Adipose tissue (tissue), 3 donors: ENCODE measurements around the gene PRUNE2. TPM values are rescaled to one million over a fixed set of nuclear protein-coding genes. Genes with fewer than 3 reads are reported as not detected.
"Not testable (repeated sequence)": the region's sequence is repeated elsewhere in the genome, so short reads cannot be mapped to it uniquely, and the experiment has no call there.

Experiments
- H3K27ac ChIP-seq: one replicate; pipeline ENCODE4 v1.5.1; 2013; ENCODE audit warnings: low read depth, low read length
- WGBS, 3 donors: extraction: QIAGEN DNeasy Blood & Tissue Kit; methylation state at CpG; one replicate each; pipeline ENCODE4 v1.1.7; 2013; 5-methylcytosine and 5-hydroxymethylcytosine counted together
- polyA plus RNA-seq, 3 donors: library from polyadenylated mRNA; stranded (reverse); fragments of 200-250 nt; gene quantifications; one replicate each; pipeline ENCODE4 v1.2.3, GENCODE V29; 2013
- donor health status: healthy with polysubstance abuse.
- donor health status: Bipolar disorder and iron deficiency.
- donor health status: healthy.

The PRUNE2 gene
- polyA plus RNA-seq, 3 donors, result 1.4 to 6.6 (median 3.5) TPM

DNA sequence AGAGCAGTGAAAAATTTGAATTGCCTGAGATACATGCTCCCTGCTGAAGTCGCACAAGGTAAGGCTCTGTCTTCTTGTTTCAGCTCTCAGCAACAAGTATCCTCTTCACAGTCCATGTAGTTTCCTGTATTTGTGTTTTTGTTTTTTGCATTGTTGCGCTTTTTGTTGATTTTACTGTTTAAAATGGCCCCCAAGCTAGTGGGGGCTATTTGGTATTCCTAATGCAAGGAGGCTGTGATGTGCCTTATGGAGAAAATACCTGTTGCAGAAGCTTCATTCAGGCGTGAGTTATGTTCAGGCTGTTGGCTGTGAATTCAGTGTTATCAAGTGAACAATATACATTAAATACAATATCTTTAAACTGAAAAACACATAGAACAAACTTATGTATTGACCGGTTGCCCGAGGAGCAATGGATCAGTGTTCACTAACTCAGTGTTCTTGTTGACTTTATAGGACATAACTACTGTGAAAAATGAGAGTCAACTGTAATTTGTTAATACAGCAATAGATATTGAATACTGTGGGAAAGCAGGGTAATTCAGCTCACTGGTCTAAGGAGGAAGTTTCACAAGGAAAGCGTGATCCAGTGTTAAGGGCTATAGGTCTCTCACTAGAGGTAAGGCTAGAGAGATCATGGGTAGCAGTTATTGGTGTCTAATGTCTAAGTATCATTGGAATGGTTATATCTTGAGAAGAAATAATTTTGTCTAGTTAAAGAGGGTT lies 296.5 kb downstream of the PRUNE2 start:
- WGBS, 3 donors, result 86 to 93% (median 89%) methylated on average over 6 of the region's 6 CpGs
- H3K27ac ChIP-seq, result no peak overlapping the region

DNA sequence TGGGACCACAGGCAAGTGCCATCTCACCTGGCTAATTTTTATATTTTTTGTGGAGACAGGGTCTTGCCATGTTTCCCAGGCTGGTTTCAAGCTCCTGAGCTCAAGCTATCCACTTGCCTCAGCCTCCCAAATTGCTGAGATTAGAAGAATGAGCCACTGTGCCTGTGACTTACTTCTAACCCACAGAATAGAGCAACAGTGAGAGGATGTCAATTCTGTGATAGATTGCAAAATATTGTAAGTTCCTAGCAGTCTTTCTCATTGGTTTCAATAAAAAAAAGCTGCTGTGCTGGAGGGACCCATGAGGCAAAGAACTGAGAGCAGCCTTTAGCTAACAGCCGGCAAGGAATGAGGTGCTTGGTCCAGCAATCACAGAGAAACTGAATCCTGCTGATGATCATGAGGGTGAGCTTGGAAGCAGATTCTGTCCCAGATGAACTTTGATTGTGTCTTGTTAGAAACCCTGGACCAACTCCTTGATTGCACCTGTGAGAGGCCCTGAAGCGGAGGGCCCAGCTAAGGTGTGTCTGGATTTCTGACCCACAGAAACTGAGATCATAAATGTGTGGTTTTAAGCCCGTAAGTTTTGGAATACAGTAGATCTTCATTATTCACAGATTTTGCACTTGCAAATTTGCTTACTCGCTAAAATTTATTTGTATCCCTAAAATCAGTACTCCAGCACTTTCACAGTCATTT lies 297.2 kb downstream of the PRUNE2 start:
- no peak overlapping the region for H3K27ac ChIP-seq
- WGBS, 3 donors, result 94 to 98% (median 95%) methylated on average over 4 of the region's 4 CpGs

DNA sequence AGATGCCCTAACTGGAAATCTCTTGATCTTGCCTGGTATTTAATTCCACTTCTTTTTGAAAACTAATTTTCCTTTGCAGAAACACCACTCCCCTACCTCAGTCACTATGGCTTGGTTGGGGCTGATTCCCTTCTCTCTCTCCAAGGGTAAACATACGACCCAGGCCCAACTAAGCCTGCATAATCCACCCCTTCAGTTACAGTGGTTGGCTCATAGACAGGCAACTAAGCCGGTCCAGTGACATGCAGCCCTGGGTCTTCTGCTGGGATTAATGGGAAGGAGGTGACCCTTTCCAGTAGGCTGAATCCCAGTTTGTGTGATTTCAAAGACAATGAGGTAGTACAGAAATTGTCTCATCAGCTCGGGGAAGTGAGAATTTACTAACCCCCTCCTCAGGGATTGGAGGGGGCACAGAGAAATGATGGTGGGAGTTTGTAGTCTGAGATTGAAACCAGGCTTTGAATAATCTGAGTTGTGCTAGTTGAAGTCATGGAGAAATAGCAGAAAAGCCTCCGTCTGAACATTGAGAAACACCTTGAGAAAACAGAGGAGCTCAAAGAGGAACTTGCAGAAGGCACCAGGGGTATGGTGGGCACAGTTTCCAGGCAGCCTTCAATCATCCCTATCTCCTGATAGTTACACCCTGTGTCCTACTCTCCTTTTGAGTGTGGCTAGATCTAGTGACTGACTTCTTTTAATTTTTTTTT lies 298.0 kb downstream of the PRUNE2 start:
- 79 to 88% (median 86%) methylated on average over 4 of the region's 4 CpGs for WGBS, 3 donors
- no peak overlapping the region for H3K27ac ChIP-seq

DNA sequence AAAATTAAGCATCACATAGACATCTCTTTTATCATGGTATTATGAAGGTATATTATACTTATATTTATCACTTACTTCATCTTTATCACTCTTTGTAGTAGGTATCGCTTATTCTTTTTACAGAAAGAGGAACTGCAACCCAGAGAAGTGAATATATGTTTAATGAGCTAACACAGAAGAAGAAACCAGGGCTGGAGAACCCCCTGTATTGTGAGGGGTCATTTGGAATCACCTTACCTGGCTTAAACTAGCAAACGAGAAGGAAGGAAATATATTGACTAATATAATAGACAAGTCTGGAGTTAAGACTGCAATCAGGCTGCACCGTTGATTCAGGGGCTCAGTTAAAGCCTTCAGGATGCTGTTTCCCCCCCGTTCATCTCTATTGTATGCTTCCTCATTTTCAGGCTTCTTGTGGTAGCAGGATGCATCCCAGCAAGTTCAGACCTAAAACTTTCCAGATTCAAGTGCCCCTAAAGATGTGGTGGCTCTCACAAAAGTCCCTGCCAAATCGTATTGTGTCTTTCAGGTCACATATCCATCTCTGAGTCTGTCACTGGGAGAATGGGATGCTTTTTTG lies 300.5 kb downstream of the PRUNE2 start:
- no peak overlapping the region for H3K27ac ChIP-seq
- 54 to 86% (median 60%) methylated on average over 5 of the region's 5 CpGs for WGBS, 3 donors

DNA sequence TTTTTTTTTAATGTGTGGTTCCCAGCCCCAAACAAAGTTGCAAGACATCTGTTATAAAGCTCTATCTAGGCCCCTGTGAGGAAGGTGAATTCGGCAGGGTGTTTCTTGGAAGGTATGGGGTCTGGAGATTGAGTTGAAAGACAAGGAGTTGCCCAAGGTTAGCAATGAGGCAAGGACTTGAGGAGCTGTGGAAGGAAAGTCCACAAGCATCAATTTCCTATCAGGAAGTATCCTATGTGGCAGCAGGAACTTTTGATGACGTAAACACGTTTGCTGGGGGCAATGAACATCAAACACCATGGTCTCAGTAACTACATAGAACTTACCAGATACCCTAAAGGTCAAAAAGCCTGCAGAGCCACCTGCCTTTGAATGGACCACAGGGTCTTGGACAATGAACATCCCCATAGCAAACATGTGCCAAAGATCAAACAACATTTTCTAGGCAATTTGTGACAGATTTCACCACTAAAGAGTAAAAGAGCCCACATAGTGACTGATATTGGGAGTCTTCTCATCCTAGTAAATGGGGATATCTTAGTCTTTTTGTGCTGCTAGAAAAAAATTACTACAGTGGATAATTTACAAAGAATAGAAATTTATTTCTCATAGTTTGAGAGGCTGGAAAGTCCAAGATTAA lies 301.9 kb downstream of the PRUNE2 start:
- WGBS, 3 donors, result 60 to 89% (median 65%) methylated on average over 3 of the region's 3 CpGs

DNA sequence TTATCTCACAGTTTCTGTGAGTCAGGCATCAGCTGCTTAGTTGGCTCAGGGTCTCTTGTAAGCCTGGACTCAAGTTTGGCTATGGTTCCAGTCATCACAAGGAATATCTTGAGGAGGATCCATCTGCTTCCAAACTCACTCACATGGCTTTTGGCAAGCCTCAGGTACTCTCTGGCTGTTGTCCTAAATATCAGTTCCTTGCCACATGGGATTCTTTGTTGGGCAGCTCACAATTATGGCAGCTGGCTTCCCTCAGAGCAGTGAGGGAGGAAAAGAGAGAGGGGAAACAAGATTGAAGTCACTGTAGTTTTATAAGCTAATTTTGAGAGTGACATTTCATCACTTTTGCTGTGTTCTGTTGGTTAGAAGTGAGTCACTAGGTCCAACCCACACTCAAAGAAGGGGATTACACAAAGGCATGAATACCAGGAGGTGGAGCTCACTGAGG lies 302.4 kb downstream of the PRUNE2 start:
- no peak overlapping the region for H3K27ac ChIP-seq

More for the DNA sequence above, 301.9 kb downstream of the PRUNE2 start:
- no peak overlapping the region for H3K27ac ChIP-seq

DNA sequence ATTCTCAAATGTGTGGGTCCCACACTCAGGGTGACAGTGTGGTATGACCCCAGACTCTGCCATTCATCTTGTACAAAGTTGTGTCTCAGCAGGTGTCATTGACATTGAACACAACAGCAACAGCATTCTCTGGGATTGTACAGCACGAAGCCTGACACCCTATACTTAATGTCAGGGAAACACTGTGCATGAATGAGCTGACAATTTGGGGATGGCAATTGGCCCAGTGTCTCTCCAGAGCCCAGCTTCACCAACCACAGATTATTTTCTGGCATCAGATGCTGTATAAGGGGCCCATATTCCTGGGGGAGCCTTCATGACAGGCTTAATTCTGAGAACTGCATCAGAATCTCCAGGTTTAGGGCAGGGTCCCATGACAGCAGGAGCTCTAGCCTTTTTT lies 303.7 kb downstream of the PRUNE2 start:
- no peak overlapping the region for H3K27ac ChIP-seq
- 84 to 95% (median 89%) methylated on average over 1 of the region's 1 CpG for WGBS, 3 donors

DNA sequence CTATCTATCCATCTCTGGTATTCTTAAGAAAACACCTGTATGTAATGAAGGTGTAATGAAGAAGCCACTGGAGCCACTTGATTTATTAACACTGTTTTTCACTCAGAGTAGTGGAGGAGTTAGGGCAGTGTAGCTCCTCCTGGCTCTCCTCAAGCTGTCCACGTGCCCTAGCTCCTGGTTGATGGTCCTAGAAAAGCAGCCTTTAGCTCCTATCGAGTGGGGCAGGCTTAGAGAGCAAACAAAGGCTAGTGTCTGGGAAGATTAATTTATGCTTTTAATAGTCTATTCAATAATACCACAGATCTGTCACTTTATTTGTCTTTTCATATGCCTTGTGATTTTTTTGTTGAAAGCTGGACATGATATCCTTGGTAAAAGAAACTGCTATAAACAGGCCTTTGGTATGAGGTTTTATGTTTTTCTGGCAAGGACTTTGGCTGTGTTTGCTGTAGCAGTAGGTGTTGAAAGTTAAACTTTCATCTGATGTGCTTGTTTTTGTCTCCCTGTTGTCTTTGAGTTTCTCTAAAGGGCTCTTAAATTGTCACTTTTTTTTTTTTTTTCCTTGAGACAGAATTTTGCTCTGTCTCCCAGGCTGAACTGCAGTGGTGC lies 305.8 kb downstream of the PRUNE2 start:
- no peak overlapping the region for H3K27ac ChIP-seq
- 60 to 83% (median 82%) methylated on average over 2 of the region's 2 CpGs for WGBS, 3 donors

DNA sequence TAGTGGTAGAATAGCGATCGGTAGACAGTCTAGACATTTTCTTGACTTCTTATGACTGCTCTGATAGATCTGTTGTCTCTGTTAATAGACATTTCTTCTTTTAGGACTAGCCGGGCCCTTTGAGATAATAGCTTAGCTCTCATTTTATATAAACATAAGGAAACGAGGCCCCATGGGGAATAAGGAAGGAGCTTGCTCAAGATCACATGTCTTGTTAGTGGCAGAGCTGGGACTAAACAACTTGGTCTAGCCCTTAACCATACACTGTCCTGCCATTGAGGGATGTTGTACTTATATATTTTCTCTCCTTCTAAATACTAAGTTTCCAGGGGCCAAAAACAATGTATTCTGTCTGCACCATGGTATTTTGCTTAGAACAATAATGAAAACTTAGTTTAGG lies 306.9 kb downstream of the PRUNE2 start:
- 68 to 87% (median 70%) methylated on average over 4 of the region's 4 CpGs for WGBS, 3 donors
- no peak overlapping the region for H3K27ac ChIP-seq

DNA sequence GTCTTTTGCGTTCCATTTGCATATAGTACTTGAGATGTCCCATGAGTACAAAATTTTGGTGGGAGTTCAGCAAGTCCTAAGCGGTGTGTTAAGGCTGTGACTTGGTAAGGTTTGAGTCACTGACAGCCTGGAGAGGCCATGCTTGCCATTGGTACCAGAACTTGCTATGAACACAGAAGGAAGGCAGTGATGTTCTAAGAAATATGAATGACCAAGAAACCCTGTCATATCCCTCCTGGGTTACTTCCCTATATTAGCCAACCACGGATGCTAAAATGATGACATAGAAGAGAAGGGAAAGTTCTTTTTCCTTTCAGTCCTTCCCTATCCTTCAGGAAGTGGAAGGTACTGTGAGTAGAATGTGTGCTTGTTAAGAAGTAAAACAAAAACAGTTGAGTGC lies 310.3 kb downstream of the PRUNE2 start:
- no peak overlapping the region for H3K27ac ChIP-seq
- 56 to 92% (median 68%) methylated on average over 3 of the region's 3 CpGs for WGBS, 3 donors

DNA sequence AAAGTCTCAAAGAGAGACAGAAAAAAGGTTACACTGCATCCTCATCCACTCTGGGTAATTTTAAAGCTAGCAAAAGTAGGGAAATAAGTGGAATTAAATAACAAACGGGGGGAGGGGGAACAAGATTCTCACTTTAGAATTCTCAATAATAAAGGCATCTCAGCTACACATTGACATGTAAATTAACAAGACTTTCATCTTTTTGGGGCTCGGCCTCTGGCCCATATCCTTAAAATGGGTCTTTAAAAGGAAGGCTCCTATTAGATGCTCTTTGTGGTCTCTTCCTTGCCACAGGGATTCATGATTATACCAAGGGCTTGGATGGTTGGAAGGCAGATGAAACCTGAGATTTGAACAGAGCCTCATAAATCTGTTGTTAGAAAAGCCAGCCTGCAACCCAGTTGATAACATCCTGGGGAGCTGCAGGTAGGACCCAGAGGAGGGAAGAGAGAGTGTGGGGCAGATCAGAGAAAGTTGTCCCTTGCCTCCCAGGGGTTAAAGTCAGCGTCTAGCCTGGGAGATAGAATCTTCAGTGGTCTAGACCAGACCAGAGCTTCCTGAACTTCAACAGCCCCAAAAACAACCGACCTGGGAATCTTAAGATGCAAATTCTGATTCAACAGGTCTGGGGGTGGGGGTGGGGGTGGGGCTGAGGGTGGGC lies 311.0 kb downstream of the PRUNE2 start:
- WGBS, 3 donors, result 60 to 80% (median 79%) methylated on average over 4 of the region's 4 CpGs
- no peak overlapping the region for H3K27ac ChIP-seq

DNA sequence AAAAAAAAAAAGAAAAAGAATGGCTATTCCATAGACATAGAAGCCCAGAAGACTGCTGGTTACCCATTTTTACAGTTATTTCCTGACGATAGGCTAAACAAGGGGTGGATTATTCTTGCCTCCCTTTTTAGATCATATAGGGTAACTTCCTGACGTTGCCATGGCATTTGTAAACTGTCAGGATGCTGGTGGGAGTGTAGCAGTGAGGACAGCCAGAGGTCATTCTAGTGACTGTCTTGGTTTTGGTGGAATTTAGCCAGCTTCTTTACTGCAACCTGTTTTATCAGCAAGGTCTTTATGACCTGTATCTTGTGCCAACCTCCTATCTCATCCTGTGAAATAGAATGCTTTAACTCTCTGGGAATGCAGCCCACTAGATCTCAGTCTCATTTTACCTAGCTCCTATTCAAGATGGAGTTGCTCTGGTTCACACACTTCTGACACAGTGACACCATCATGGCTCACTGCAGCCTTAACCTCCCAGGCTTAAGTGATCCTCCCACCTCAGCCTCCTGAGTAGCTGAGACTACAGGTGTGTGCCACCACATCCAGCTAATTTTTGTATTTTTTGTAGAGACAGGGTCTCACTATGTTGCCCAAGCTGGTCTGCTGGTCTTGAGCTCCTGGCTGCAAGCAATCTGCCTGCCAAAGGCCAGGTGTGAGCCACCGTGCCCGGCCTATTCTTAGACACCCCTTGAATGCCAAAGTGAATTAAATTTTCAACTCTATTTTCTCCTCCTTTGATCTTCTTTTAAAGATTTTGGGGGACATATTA lies 311.8 kb downstream of the PRUNE2 start:
- not testable (repeated sequence) for H3K27ac ChIP-seq
- WGBS, 3 donors, result 40 to 60% (median 57%) methylated on average over 4 of the region's 4 CpGs

DNA sequence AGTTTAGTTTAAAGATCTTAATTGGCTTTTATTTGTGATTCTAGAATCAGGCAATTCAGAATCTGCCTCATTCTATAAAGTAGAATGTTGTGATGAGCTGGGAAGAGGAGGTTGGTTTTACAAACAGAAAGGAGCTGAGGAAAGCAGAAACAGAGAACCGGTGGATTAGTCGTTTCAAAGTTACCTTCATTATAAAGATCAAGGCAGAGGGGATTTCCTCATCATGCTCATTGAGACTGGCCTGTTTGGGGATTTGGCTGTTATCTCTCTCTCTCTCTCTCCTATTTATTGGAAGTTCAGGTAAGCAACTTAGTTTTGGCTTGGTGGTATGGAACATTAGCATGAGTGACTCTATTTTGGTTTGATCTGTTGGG lies 313.0 kb downstream of the PRUNE2 start:
- no peak overlapping the region for H3K27ac ChIP-seq
- WGBS, 3 donors, result 24 to 70% (median 29%) methylated on average over 2 of the region's 2 CpGs

DNA sequence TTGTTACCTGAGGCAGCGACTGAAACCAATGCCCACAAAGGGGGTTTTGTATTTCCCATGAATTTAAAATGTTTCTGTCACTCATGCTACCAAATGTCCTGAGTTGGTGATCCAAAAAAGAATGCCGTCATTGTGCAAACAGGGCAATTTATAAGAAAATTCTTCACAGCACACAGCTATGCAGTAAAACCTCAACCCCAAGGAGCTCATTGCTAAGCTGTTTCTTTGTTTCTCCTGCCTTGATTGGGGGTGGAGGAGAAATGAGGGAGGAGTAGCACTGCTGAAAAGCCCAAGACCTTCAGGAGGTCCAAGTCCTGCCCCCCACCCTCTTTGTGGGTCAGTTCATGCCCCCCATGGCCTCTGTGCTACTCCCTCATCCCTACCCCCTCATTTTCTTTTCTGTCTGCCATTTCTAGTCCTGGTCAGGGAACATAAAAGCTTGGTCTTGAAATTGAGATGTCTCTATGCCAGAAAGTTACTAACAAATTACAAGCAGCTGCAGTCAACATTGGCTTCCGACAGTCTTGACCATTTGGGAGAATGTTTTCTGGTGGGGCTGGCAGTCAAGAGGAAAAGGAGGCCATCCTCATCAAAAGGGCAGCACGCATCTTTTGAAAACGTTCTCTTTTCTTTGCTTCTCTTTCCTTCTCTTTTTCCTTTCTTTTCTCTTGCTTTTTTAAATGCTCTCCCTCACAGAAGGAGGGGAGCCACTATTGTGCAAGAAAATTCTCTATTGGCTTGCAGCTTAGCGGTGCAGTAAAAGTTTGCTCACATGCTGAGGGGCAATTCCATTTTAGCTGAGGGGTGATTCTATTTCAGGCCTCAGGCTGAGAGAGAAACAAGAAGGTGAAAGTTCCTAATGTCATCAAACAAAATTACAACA lies 313.6 kb downstream of the PRUNE2 start:
- H3K27ac ChIP-seq, result no peak overlapping the region
- WGBS, 3 donors, result 50 to 81% (median 55%) methylated on average over 6 of the region's 6 CpGs

DNA sequence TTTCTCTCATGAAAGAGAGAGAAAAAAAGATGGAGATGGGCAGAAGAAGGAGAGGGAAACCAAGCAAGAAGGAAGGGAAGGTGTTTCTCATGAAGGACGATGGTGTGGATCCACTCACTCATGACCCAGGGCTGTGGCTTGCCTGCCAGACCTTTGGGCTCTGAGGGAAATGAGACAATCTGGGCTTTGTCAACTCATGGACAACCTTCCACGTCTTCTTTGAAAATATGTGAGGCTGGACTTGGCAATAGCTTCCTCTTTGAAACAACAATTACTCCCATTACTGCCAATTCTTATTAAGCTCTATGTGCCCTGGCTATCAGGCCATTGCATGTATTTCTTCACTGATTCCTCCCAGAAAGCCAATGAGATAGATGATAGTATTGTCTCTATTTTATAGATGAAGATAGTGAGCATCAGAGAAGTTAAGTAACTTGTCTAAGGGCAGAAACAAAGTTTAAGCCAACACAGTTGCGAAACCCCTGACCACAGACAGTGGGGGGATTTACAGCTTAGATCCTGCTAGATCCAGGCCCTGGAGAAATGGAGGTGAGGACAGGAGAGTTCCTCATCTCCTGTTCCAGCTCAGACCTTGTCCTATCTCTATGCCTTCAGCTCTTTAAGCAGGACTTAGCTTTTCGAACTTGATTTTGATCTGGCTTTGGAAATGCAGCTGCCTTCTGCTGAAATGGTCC lies 314.5 kb downstream of the PRUNE2 start:
- WGBS, 3 donors, result 54 to 90% (median 59%) methylated on average over 4 of the region's 4 CpGs
- no peak overlapping the region for H3K27ac ChIP-seq

DNA sequence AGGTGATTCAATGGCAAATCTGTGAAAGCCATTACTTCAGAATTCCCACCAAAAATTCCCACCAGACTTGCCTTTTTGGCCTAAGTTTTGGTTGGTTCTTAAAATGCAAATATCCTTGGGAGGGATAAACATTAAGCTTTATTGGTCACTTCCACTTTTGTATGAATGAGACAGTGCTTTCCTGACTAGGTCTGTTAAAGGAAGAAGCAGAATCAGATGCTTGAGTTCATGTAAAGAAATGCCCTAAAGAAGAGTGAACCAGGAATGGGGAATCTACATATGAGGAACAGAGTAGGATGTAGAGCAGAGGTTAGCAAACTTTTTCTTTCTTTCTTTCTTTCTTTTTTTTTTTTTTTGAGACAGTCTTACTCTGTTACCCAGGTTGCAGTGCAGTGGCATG lies 317.6 kb downstream of the PRUNE2 start:
- H3K27ac ChIP-seq, result no peak overlapping the region
